Liver (tissue), 9 donors: ENCODE data around the gene TUBA3D. TPM values are rescaled to one million over a fixed set of nuclear protein-coding genes. Genes with fewer than 3 reads are reported as not detected.
"Not testable (repeated sequence)": the region's sequence is repeated elsewhere in the genome, so short reads cannot be mapped to it uniquely, and the experiment has no call there.

Experiments
- DNase-seq: peaks from one replicate; pipeline ENCODE4 v3.0.0-alpha.2; 2017; ENCODE audit warnings: low spot score
- H3K27ac ChIP-seq, 2 donors: one replicate each; pipeline ENCODE4 v1.7.0; 2013; ENCODE audit warnings: inconsistent platforms in 2 of 2, low read length in 2 of 2, control low read depth in 1 of 2, low read depth in 1 of 2, mild to moderate bottlenecking in 1 of 2
- H3K27me3 ChIP-seq, 4 donors: one replicate each; pipeline versions ENCODE4 v1.6.1 to v1.7.0; 2013; ENCODE audit warnings: low read length in 3 of 4, inconsistent platforms in 1 of 4, mild to moderate bottlenecking in 1 of 4, moderate library complexity in 1 of 4; ENCODE audit not compliant: control insufficient read depth in 4 of 4, insufficient read depth in 4 of 4
- H3K36me3 ChIP-seq, 4 donors: one replicate each; pipeline versions ENCODE4 v1.6.1 to v1.7.0; 2013; ENCODE audit warnings: low read length in 3 of 4, mild to moderate bottlenecking in 3 of 4, low read depth in 1 of 4, moderate library complexity in 1 of 4; ENCODE audit not compliant: control insufficient read depth in 4 of 4, insufficient read depth in 3 of 4
- H3K4me1 ChIP-seq, 4 donors: one replicate each; pipeline versions ENCODE4 v1.6.1 to v1.7.0; 2013; ENCODE audit warnings: low read length in 3 of 4, mild to moderate bottlenecking in 3 of 4, moderate library complexity in 1 of 4; ENCODE audit not compliant: control insufficient read depth in 4 of 4, insufficient read depth in 4 of 4
- H3K4me3 ChIP-seq, 3 donors: one replicate each; pipeline versions ENCODE4 v1.6.1 to v1.7.0; 2013; ENCODE audit warnings: low read length in 3 of 3, control low read depth in 1 of 3, low read depth in 1 of 3, mild to moderate bottlenecking in 1 of 3
- H3K9ac ChIP-seq, 2 donors: one replicate each; pipeline ENCODE4 v1.7.0; 2013; ENCODE audit warnings: low read length in 2 of 2, mild to moderate bottlenecking in 2 of 2, moderate library complexity in 2 of 2, control low read depth in 1 of 2, low read depth in 1 of 2
- H3K9me3 ChIP-seq, 4 donors: one replicate each; pipeline versions ENCODE4 v1.6.1 to v1.7.0; 2013; ENCODE audit warnings: low read length in 3 of 4; ENCODE audit not compliant: control insufficient read depth in 4 of 4
- FOXA1 ChIP-seq: IDR thresholded peaks from 2 replicates; pipeline ENCODE4 v1.6.1; 2016; ENCODE audit warnings: antibody characterized with exemption
- HNF4A ChIP-seq, 2 donors: conservative IDR thresholded peaks; 2 replicates each; pipeline ENCODE4 v1.6.1; 2016; ENCODE audit warnings: antibody characterized with exemption in 2 of 2, mild to moderate bottlenecking in 2 of 2
- HNF4G ChIP-seq: IDR thresholded peaks from 2 replicates; pipeline ENCODE4 v1.6.1; 2016; ENCODE audit warnings: antibody characterized with exemption
- JUND ChIP-seq, 2 donors: IDR thresholded peaks; 2 replicates each; pipeline ENCODE4 v1.6.1; 2016; ENCODE audit warnings: antibody characterized with exemption in 2 of 2
- NR2F2 ChIP-seq: IDR thresholded peaks from 2 replicates; pipeline ENCODE4 v1.6.1; 2016; ENCODE audit warnings: antibody characterized with exemption
- RAD21 ChIP-seq, 2 donors: IDR thresholded peaks; 2 replicates each; pipeline ENCODE4 v1.6.1; 2016; ENCODE audit warnings: antibody characterized with exemption in 2 of 2, mild to moderate bottlenecking in 2 of 2
- REST ChIP-seq: IDR thresholded peaks from 2 replicates; pipeline ENCODE4 v1.6.1; 2016; ENCODE audit warnings: antibody characterized with exemption, mild to moderate bottlenecking
- SP1 ChIP-seq: IDR thresholded peaks from 2 replicates; pipeline ENCODE4 v1.6.1; 2018; ENCODE audit warnings: antibody characterized with exemption, mild to moderate bottlenecking
- TAF1 ChIP-seq: conservative IDR thresholded peaks from 2 replicates; pipeline ENCODE4 v1.6.1; 2016; ENCODE audit warnings: antibody characterized with exemption, mild to moderate bottlenecking
- WGBS: extraction: QIAGEN DNeasy Blood & Tissue Kit; methylation state at CpG from one replicate; pipeline ENCODE4 v1.1.7; 2013; 5-methylcytosine and 5-hydroxymethylcytosine counted together
- polyA plus RNA-seq, 2 donors: library from polyadenylated mRNA; stranded (reverse) in 1 of 2; unstranded in 1 of 2; fragments of 200-250 nt in 1 of 2; fragments of >200 nt in 1 of 2; fragmentation: Nextera tagmentation in 1 of 2; extraction: Ambion mirVana in 1 of 2; gene quantifications; one replicate each; pipeline versions ENCODE4 v1.2.1 to v1.2.3, GENCODE V29; 2013 to 2015
- total RNA-seq, 2 donors: library from RNA; depleted of rRNA; stranded (reverse); fragments of >200 nt; gene quantifications; one replicate each; pipeline ENCODE4 v1.2.3, GENCODE V29; 2014
- TF ChIP-seq, protein P1 (sequence below): IDR thresholded peaks from 2 replicates; pipeline ENCODE4 v1.6.1; 2016; ENCODE audit warnings: antibody characterized with exemption
- TF ChIP-seq, protein P2 (sequence below): fragments of 150-350 bp; IDR thresholded peaks from 2 replicates; pipeline ENCODE4 v1.5.1; 2017; ENCODE audit warnings: improper control_type of control experiment, low read depth, low read length; ENCODE audit not compliant: missing input control
- TF ChIP-seq, protein P3 (sequence below): IDR thresholded peaks from 2 replicates; pipeline ENCODE4 v1.6.1; 2016; ENCODE audit warnings: antibody characterized with exemption
- donor health status: healthy.
- donor health status: healthy.
- donor health status: healthy.
- donor health status: healthy.
- donor health status: healthy.

The TUBA3D gene
- total and polyA plus RNA-seq, 4 donors, result 0.08 to 0.15 (median 0.13) TPM

DNA sequence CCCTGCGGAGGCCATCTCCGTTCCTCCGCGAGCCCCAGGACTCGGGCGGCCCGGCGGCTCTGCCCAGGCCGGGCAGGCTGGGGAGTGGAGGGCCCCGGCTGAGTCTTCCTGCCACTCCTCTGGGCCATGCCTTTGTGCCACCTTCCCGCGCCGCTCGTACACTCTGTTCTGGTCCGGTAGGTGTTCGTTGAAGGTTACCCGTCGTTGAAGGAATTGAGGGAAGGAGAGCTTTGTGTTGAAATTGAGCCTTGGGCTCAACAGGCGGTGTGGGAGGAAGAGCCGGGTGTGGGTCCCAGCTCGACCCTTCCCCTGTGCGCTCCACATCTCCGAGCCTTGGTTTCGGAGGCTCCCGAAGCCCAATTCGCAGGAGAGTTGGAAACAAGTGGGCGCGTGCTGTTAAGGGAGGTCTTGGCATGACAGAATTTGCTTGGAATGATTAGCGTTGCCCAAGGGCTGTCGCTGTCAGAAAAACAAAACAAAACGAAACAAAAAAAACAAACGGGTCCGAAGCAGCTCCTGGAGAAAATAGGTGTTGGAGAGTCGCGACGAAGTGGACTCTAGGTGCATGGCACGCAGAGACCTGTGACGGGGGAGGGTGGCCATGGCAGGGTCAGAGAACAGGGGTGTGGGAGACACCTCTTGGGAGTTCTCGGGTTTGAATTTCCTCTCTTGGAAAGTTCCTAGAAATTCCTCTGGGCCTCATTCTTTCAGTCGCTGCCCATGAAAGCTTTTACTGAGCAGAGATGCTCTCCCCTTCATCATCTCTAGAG lies 17.5 kb downstream of the TUBA3D start:
- H3K27me3 ChIP-seq, result no peaks in the 10 kb centered on the region
- H3K9me3 ChIP-seq, result no peaks in the 10 kb centered on the region
- TF ChIP-seq HNF4G (no peak), RAD21 (IDR thresholded peaks at IDR 0.05) (no peak), HNF4A (conservative IDR thresholded peaks at IDR 0.05) (no peak), REST (no peak), TAF1 (no peak), NR2F2 (no peak), SP1 (no peak), JUND (IDR thresholded peaks at IDR 0.05) (no peak), FOXA1 (no peak)
- TF ChIP-seq, protein P1, sequence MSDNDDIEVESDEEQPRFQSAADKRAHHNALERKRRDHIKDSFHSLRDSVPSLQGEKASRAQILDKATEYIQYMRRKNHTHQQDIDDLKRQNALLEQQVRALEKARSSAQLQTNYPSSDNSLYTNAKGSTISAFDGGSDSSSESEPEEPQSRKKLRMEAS, result no peak
- TF ChIP-seq, protein P2, sequence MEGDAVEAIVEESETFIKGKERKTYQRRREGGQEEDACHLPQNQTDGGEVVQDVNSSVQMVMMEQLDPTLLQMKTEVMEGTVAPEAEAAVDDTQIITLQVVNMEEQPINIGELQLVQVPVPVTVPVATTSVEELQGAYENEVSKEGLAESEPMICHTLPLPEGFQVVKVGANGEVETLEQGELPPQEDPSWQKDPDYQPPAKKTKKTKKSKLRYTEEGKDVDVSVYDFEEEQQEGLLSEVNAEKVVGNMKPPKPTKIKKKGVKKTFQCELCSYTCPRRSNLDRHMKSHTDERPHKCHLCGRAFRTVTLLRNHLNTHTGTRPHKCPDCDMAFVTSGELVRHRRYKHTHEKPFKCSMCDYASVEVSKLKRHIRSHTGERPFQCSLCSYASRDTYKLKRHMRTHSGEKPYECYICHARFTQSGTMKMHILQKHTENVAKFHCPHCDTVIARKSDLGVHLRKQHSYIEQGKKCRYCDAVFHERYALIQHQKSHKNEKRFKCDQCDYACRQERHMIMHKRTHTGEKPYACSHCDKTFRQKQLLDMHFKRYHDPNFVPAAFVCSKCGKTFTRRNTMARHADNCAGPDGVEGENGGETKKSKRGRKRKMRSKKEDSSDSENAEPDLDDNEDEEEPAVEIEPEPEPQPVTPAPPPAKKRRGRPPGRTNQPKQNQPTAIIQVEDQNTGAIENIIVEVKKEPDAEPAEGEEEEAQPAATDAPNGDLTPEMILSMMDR, result no peak
- TF ChIP-seq, protein P3, sequence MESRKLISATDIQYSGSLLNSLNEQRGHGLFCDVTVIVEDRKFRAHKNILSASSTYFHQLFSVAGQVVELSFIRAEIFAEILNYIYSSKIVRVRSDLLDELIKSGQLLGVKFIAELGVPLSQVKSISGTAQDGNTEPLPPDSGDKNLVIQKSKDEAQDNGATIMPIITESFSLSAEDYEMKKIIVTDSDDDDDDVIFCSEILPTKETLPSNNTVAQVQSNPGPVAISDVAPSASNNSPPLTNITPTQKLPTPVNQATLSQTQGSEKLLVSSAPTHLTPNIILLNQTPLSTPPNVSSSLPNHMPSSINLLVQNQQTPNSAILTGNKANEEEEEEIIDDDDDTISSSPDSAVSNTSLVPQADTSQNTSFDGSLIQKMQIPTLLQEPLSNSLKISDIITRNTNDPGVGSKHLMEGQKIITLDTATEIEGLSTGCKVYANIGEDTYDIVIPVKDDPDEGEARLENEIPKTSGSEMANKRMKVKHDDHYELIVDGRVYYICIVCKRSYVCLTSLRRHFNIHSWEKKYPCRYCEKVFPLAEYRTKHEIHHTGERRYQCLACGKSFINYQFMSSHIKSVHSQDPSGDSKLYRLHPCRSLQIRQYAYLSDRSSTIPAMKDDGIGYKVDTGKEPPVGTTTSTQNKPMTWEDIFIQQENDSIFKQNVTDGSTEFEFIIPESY, result no peak
- H3K36me3 ChIP-seq, result no peaks in the 10 kb centered on the region
- peak overlapping the region; percentile 67 to 77 for H3K9ac ChIP-seq
- H3K4me3 ChIP-seq, result peak overlapping the region; percentile 74 to 94 (median 88)
- under 1% methylated on average over 40 of the region's 40 CpGs for WGBS
- DNase-seq, result no peak
- H3K4me1 ChIP-seq, result peaks cover 2 to 18% (median 13%) of the 10 kb centered on the region in 4 donors
- peak overlapping the region; percentile 71 to 93 for H3K27ac ChIP-seq

GRCh38 chr2:131495506-131495905 lies 19.6 kb downstream of the TUBA3D start:
- not testable (repeated sequence) for DNase-seq, H3K27me3 ChIP-seq, H3K27ac ChIP-seq, H3K9ac ChIP-seq, H3K36me3 ChIP-seq, H3K4me3 ChIP-seq, H3K9me3 ChIP-seq
- 95% methylated on average over 1 of the region's 1 CpG for WGBS
- H3K4me1 ChIP-seq, result peaks cover 2 to 18% (median 13%) of the 10 kb centered on the region in 4 donors

DNA sequence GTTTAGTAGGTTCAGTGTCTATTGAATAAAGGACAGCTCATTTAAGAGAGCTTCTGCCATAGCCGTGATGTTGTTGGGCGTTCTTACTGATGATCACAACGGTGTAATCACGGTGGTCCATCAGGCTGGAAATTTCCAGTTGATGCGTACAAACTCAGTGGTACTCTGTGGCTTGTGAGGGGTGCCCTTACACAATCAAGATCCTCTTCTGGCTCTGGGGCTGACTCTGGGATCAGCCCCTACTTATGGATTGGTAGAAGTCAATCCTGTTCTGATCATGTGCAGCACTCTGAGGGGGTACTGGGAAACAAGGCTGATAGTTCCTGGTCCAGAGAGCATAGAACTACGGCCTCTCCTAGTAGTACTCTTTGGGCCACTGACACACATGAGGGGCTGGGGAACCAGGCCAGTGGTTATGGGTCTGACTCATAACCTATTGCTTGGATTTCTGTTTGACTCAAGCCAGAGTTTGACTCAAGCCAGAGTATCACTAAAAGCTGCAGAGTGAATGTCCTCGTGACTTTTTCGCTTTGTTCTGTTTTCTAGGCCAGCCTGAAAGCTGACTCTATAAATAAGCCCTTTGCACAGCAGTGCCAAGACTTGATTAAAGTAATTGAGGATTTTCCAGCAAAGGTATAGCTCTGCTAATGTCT lies 22.5 kb downstream of the TUBA3D start:
- H3K9me3 ChIP-seq, H3K27ac ChIP-seq, H3K27me3 ChIP-seq, H3K9ac ChIP-seq, H3K4me3 ChIP-seq, DNase-seq: not testable (repeated sequence)
- Histone ChIP-seq H3K4me1 (peaks cover 2 to 13% (median 10%) of the 10 kb centered on the region in 4 donors), H3K36me3 (peaks cover 4 to 24% (median 9%) of the 10 kb centered on the region in 4 donors)
- WGBS, result 75% methylated on average over 8 of the region's 8 CpGs

GRCh38 chr2:131503587-131503986 lies 27.7 kb downstream of the TUBA3D start:
- H3K4me1 ChIP-seq, H3K9ac ChIP-seq, H3K9me3 ChIP-seq, H3K4me3 ChIP-seq, H3K27me3 ChIP-seq, H3K27ac ChIP-seq, DNase-seq: not testable (repeated sequence)
- WGBS, result 97% methylated on average over 4 of the region's 4 CpGs
- peaks cover 12 to 61% (median 24%) of the 10 kb centered on the region in 4 donors for H3K36me3 ChIP-seq
